Endothelial cell of umbilical vein (primary cell): ENCODE data around the gene PEX5L. TPM values are rescaled to one million over a fixed set of nuclear protein-coding genes. Genes with fewer than 3 reads are reported as not detected.

Experiments used
- BruUV-seq: library from RNA; stranded (reverse); fragments of 400-500 nt; replicated peaks from 2 replicates; lab custom pipeline; 2021; lab: Mats Ljungman, UMichigan
- CTCF ChIA-PET: fragments of 300-600, 350-600 bp; sonication (Branson Sonifier 250); formaldehyde crosslinking; loops from one replicate; lab custom pipeline; 2021; ENCODE audit warnings: antibody characterized with exemption, inconsistent platforms; lab: Charles Lee
- POLR2A ChIA-PET: fragments of 300-600, 350-600 bp; sonication (Branson Sonifier 250); formaldehyde crosslinking; loops from one replicate; lab custom pipeline; 2021; ENCODE audit warnings: antibody characterized with exemption, inconsistent platforms; lab: Charles Lee
- DNase-seq: peaks from one replicate; pipeline ENCODE4 v3.0.0-alpha.2; 2011; ENCODE audit warnings: low read depth, low spot score
- FAIRE-seq: peaks from 2 replicates; lab custom pipeline; 2011; peaks lifted over from hg19 to GRCh38; lab: Jason Lieb, UNC
- H2AFZ ChIP-seq: 2 replicates; pipeline ENCODE4 v1.6.0; 2012; ENCODE audit warnings: low read depth, low read length, control low read depth, inconsistent platforms
- H3K27ac ChIP-seq: 2 replicates; pipeline ENCODE4 v1.5.1; 2011; ENCODE audit warnings: low read depth, mild to moderate bottlenecking, control low read depth, low read length, moderate library complexity; ENCODE audit not compliant: insufficient read depth
- H3K27me3 ChIP-seq, 2 experiments: 2 replicates each; pipeline versions ENCODE4 v1.6.0 to v1.6.1; 2011; ENCODE audit warnings: low read length in 2 of 2, mixed read lengths in 1 of 2; ENCODE audit not compliant: control insufficient read depth in 2 of 2, insufficient read depth in 2 of 2
- H3K36me3 ChIP-seq, 2 experiments: 2 replicates in 1 of 2; 3 replicates in 1 of 2; pipeline ENCODE4 v1.5.1; 2011; ENCODE audit warnings: low read length in 2 of 2, mild to moderate bottlenecking in 1 of 2, moderate library complexity in 1 of 2; ENCODE audit not compliant: control insufficient read depth in 2 of 2, insufficient read depth in 2 of 2; ENCODE audit errors: extremely low read depth in 1 of 2
- H3K4me1 ChIP-seq: 3 replicates; pipeline ENCODE4 v1.5.1; 2011; ENCODE audit warnings: mild to moderate bottlenecking, low read length; ENCODE audit not compliant: control insufficient read depth, insufficient read depth; ENCODE audit errors: extremely low read depth
- H3K4me2 ChIP-seq: 2 replicates; pipeline ENCODE4 v1.6.1; 2011; ENCODE audit warnings: low read length, control low read depth, mixed read lengths; ENCODE audit not compliant: insufficient read depth
- H3K4me3 ChIP-seq, 3 experiments: fragments of 200-600 bp in 1 of 3; sonication (generic), shearing (Covaris generic) in 1 of 3; replicated peaks in 1 of 3; 2 replicates each; pipeline ENCODE4 v1.5.1; 2011 to 2016; ENCODE audit warnings: control low read depth in 3 of 3, low read length in 3 of 3, mild to moderate bottlenecking in 2 of 3, inconsistent platforms in 1 of 3, low read depth in 1 of 3, moderate library complexity in 1 of 3; ENCODE audit not compliant: insufficient read depth in 1 of 3
- H3K79me2 ChIP-seq: 2 replicates; pipeline ENCODE4 v1.6.0; 2012; ENCODE audit warnings: low read length, inconsistent platforms; ENCODE audit not compliant: control insufficient read depth, insufficient read depth
- H3K9ac ChIP-seq: replicated peaks from 2 replicates; pipeline ENCODE3; 2011; ENCODE audit warnings: low read length, control low read depth; ENCODE audit not compliant: insufficient read depth; ENCODE audit errors: extremely low read depth
- H3K9me1 ChIP-seq: replicated peaks from 3 replicates; pipeline ENCODE4 v1.6.0; 2011; ENCODE audit warnings: mild to moderate bottlenecking, low read length; ENCODE audit not compliant: control insufficient read depth, insufficient read depth; ENCODE audit errors: extremely low read depth
- H3K9me3 ChIP-seq: replicated peaks from 2 replicates; pipeline ENCODE4 v1.5.1; 2012; ENCODE audit warnings: low read length, inconsistent platforms; ENCODE audit not compliant: control insufficient read depth, insufficient read depth
- H4K20me1 ChIP-seq: replicated peaks from 2 replicates; pipeline ENCODE3; 2011; ENCODE audit warnings: mild to moderate bottlenecking, low read length; ENCODE audit not compliant: control insufficient read depth, insufficient read depth; ENCODE audit errors: extremely low read depth
- EZH2 ChIP-seq: IDR thresholded peaks from 2 replicates; pipeline ENCODE4 v1.6.1; 2012; ENCODE audit warnings: borderline replicate concordance, low read depth, mild to moderate bottlenecking, moderate library complexity, low read length, inconsistent platforms; ENCODE audit not compliant: severe bottlenecking
- JUN ChIP-seq: IDR thresholded peaks from 2 replicates; pipeline ENCODE4 v1.6.1; 2011; ENCODE audit warnings: borderline replicate concordance, low read depth; ENCODE audit not compliant: insufficient read length, insufficient read depth
- MAX ChIP-seq: IDR thresholded peaks from 2 replicates; pipeline ENCODE4 v1.6.1; 2011; ENCODE audit not compliant: insufficient read depth, insufficient read length
- dilution Hi-C: fragments of 300-500 bp; cut with MboI; formaldehyde crosslinking; loops from one replicate; pipeline ENCODE4 v1.15.0; 2019; ENCODE audit warnings: low sequenced_read_pairs; ENCODE audit not compliant: extremely low pct_ligation_motif_present
- intact Hi-C: fragments of 100-400 bp; cut with micrococcal nuclease; formaldehyde crosslinking; loops from one replicate; pipeline ENCODE4 v1.10.0; 2022
- polyA plus RNA-seq, 4 experiments: library from polyadenylated mRNA; depleted of rRNA in 3 of 4; stranded (reverse) in 3 of 4; unstranded in 1 of 4; fragments of >200 nt; gene quantifications; 2 replicates each; pipeline versions ENCODE4 v1.2.1 to v1.2.3, GENCODE V29; 2011 to 2012; ENCODE audit warnings: missing spikeins in 1 of 4
- total RNA-seq: library from RNA; stranded (reverse); gene quantifications from 2 replicates; pipeline ENCODE4 v1.2.3, GENCODE V29; 2021

Gene PEX5L
- total and polyA plus RNA-seq, 2 donors (not counting 3 experiments of a cell fraction or from before 2014, with no cell fraction given): not detected

GRCh38 chr3:179887295-179887943 is 149.3 kb downstream of the PEX5L start:
- dilution Hi-C loops: no loop called here
- Histone ChIP-seq H3K27me3 (no peaks in the 10 kb centered on the region), H3K4me1 (no peaks in the 10 kb centered on the region), H4K20me1 (no peaks in the 10 kb centered on the region), H3K9ac (no peak overlapping the region), H3K4me2 (no peak overlapping the region), H3K9me3 (no peaks in the 10 kb centered on the region), H3K4me3 (no peak overlapping the region), H2AFZ (no peak overlapping the region), H3K79me2 (no peaks in the 10 kb centered on the region), H3K36me3 (no peaks in the 10 kb centered on the region), H3K9me1 (no peaks in the 10 kb centered on the region), H3K27ac (no peak overlapping the region)
- no peak for TF ChIP-seq EZH2
- BruUV-seq: no TSS peak
- intact Hi-C loops: no loop called here
- no peak for DNase-seq
- ChIA-PET POLR2A (no interaction called here), CTCF (interaction anchor here (1.4 kb wide), 1 partner anchor 10 kb away, joined by 3 read pairs; no protein-coding TSS in a partner anchor)
- no peak for FAIRE-seq

- no peaks in the 10 kb centered on the region for H3K36me3 ChIP-seq
- no peaks in the 10 kb centered on the region for H3K9me3 ChIP-seq
- ChIA-PET POLR2A (no interaction called here), CTCF (no interaction called here)
- H3K27me3 ChIP-seq: no peaks in the 10 kb centered on the region
- H3K27ac ChIP-seq: no peak overlapping the region
- intact Hi-C loops: no loop called here
- H3K9ac ChIP-seq: no peak overlapping the region
- no peaks in the 10 kb centered on the region for H3K4me1 ChIP-seq
- no TSS peak for BruUV-seq
- DNase-seq (no peak), FAIRE-seq (no peak)
- H3K4me3 ChIP-seq: no peak overlapping the region
- no peak overlapping the region for H3K4me2 ChIP-seq
- H3K9me1 ChIP-seq: no peaks in the 10 kb centered on the region
- no peaks in the 10 kb centered on the region for H3K79me2 ChIP-seq
- no peaks in the 10 kb centered on the region for H4K20me1 ChIP-seq
- dilution Hi-C loops: no loop called here
- no peak overlapping the region for H2AFZ ChIP-seq
- TF ChIP-seq JUN (no peak), MAX (no peak)
Measured at GRCh38 chr3:179885950-179886349, 150.8 kb downstream of the PEX5L start.
